HG02973 (cell line): ENCODE results near the gene RNPEPL1.

Experiments
- ATAC-seq: cut with Tn5 transposase; IDR thresholded peaks from one replicate; pipeline ENCODE4 v1.9.1; 2021; ENCODE audit warnings: moderate library complexity; ENCODE audit not compliant: unreplicated experiment

RNPEPL1 gene

GRCh38 chr2:240563951-240564560, 4.2 kb upstream of the RNPEPL1 start:
- no peak for ATAC-seq

GRCh38 chr2:240564561-240565332, 3.5 kb upstream of the RNPEPL1 start:
- no peak for ATAC-seq

- peak; percentile 33 for ATAC-seq
These were observed 2.7 kb upstream of the RNPEPL1 start for GRCh38 chr2:240565333-240566202.

- ATAC-seq, result peak; percentile 42
These were observed 1.8 kb upstream of the RNPEPL1 start for GRCh38 chr2:240566203-240567136.

GRCh38 chr2:240567137-240567871, 980 bp upstream of the RNPEPL1 start:
- no peak for ATAC-seq

- ATAC-seq, result peak; percentile 14
These were observed 616 bp downstream of the RNPEPL1 start for GRCh38 chr2:240568678-240569522.

GRCh38 chr2:240569523-240569997, 1.3 kb downstream of the RNPEPL1 start:
- ATAC-seq, result no peak

GRCh38 chr2:240569998-240570530, 1.8 kb downstream of the RNPEPL1 start:
- ATAC-seq, result no peak

GRCh38 chr2:240570531-240571313, 2.4 kb downstream of the RNPEPL1 start:
- ATAC-seq, result no peak

GRCh38 chr2:240571314-240571973, 3.2 kb downstream of the RNPEPL1 start:
- ATAC-seq, result no peak

GRCh38 chr2:240572141-240573031, 4.1 kb downstream of the RNPEPL1 start:
- ATAC-seq, result no peak

GRCh38 chr2:240573071-240573515, 4.8 kb downstream of the RNPEPL1 start:
- no peak for ATAC-seq

- no peak for ATAC-seq
These were observed 5.5 kb downstream of the RNPEPL1 start for GRCh38 chr2:240573516-240574385.

- no peak for ATAC-seq
These were observed 6.3 kb downstream of the RNPEPL1 start for GRCh38 chr2:240574386-240575100.
